HL-60/S4 treated with phorbol 12-myristate 13-acetate at 8.2 ng/mL for 4 days and 3 days (cell line): ENCODE measurements around the gene AFAP1.

Experiments
- in situ Hi-C: fragments of 300-500 bp; cut with MboI; formaldehyde crosslinking; loops from 2 replicates; pipeline ENCODE4 v1.15.0; 2022; ENCODE audit warnings: low sequenced_read_pairs

The AFAP1 gene

DNA sequence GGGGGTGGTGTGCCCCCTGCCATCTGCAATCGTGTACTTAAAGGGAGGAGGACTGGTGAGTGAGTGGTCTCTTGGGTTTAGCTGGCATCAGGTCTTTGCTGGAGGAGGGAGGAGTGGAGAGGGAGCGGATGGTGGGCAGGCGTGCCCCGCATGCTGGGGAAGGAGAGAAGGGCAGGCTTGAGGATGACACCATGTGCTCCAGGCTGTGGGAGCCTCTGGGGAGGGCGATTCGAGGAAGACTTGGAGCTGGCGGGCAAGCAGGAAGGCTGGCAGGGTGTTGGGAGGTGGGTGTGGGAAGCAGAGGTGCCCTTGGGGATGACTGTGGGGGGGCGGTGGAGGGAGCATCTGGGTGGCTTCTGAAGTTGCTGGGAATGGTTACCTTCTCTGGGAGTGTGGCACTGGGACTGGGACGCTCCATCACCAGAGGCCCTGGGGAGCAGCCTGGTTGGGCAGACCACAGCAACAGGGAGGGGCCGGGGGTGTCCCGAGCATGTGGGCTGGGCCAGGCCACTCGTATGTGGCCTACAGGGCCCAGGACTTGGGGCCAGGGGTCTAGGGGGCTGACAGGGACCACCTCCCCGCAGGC is 30.8 kb upstream of the AFAP1 start:
- in situ Hi-C loops: no loop called here

DNA sequence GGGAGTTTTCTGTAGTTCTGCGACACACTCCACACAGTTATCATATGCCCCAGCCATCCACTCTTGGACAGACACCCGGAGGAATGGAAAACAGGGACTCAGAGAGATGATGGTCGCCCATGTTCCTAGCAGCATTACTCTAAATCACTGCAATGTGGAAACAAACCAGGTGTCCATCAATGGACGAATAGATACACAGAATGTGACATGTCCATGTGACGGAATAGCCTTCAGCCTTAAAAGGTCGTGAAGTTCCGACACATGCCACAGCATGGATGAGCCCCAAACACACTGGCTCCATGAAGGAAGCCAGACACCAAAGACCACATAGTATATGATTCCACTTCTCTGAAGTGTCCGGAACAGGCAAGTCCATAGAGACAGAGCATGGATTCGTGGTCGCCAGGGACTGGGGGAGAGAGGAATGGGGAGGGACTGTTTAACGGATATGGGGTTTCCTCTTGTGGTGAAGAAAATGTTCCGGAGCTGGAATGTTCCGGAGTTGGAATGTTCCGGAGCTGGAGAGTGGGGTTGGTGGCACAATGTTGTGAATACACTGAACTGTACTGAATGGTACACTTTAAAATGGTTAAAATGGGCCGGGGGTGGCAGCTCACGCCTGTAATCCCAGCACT is 28.7 kb upstream of the AFAP1 start:
- in situ Hi-C loops: no loop called here

DNA sequence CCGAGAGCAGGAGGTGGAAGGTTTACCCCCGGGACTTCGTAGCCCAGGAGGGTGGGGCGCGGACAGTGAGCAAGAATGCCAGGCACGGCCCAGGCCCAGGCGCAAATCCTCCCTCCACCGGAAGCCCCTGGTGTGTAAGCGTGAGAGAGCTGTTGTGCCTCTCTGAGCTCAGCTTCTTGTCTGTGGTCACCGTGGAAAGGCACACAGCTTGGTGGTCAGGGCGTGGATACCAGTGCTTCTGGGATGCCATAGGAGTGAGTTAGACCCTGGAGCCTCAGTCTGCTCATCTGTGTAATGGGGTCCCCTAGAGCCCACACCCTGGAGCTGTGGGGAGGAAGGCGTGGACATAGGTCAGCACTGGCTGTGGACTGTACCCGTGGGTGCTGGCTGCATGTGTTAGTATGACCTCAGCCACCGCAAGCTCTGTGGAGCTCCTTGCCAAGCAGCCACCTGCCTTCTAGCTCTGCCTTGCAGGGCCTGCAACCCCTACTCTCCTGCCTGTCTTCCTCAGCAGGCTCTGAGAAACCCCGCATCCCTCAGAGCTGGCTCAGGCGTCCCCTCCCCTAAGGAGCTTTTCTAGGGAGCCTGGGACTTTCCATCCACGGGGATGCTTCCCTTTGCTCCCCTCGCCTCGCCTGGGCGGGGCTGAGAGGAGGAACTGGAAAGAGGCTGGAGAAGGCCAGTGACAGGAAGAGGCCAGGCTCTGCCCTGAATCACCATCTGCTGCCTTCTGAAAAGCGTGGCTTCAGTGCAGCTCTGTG is 28.0 kb upstream of the AFAP1 start:
- in situ Hi-C loops: no loop called here

DNA sequence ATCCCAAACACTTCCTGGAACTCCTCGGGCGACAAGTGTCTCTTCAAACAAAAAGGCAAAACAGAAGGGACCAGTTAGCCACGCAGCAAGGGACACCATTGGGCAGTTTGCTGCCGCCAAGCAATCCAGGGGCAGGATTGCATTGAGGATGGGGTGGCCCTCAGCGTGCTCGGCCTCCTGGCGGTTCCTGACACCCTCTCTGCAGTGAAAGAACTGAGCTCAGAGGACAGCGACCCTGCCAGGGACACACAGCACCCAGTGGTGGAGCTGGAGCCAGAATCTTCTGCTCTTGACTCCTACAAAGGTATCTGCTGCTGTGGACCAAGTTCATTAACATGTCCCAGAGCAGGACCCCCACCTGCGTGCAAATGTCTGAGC is 27.4 kb upstream of the AFAP1 start:
- in situ Hi-C loops: no loop called here

DNA sequence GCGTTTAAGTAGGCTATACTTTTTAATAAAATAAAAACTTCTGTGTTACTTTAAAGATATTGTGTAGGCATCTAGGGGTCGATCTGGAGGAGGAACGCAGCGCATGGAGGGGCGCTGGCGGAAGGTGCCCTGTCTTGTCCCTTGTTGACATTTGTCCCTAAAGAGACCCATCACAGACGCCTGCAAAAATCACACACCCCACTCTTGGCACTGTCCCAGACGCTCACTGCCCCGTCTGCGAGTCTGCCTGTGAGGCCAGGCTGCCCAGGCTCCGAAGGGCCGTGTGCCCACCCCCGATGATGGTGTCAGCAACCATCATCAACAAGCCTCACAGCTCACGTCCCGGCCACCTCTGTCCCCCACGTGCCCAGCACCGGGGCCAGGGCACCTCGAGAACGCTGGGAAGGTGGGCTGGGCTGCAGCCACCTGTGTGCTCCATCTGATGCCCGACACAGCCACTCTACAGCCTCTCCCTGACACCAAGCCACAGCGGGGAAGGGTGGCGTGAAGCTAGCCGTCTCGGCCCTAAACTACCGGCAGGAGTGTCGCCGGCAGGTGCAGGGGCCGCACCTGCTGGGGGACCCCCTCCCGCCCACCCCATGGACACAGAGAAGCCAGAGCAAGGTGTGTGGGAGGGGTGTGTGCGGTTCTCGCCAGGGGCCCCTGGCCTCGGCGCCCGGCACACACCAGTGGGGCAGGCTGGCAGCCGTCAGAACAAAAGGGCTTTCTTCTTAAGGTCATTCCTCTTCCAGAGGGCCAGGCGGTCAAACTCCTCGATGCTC is 26.8 kb upstream of the AFAP1 start:
- in situ Hi-C loops: no loop called here

DNA sequence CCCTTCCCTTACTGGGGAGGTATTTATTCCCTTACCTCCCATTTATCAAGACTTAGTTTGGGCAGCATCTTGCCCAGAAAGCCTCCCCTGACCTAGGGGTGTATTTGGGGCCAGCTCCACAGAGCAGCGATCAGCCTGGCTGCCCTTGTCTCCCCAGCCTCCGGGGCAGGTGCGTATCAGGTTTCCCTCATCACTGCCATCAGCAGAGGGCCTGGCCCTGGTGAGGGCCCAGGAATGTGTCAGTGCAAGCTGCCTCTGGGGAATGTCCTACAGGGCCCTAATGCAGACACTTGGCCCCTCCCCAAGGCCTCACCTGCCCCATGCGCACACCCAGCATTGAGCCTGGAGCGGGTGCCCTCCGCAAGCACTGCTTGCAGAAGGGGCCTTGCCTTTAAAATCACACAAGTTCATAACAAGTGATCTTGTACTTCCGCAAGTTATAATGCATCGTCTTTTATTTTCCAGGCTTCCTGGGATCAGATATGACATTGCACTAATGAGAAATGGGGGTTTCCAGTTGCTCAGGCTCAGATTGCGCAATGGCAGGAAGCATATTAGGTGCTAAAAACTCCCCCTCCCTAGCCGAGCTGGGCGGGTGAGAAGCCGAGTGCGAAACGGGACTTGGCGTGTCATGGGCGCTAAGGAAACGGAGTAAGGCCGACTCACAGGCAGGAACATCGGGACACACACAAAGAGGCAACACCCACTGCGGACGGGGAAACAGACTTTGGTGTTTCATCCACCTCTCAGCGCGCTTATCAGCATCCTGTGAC is 25.4 kb upstream of the AFAP1 start:
- in situ Hi-C loops: no loop called here

DNA sequence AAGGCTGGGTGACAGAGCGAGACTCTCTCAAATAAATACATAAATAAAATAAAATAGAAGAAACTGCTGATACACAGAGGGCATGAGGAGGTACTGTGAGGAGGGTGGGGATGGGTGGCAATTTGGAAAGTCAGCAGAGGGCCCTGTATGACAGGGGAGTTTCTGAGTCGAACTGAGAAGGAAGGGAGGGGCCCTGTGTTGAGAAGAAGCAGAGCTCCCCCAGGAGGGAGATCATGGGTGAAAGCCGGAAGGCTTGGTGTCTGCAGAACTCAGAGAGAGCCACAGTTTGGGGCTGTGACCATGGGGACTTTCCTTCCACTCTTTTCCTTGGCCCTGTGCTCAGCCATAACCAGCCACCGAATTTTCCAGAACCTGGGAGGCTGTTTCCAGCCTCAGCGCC is 24.8 kb upstream of the AFAP1 start:
- in situ Hi-C loops: no loop called here

DNA sequence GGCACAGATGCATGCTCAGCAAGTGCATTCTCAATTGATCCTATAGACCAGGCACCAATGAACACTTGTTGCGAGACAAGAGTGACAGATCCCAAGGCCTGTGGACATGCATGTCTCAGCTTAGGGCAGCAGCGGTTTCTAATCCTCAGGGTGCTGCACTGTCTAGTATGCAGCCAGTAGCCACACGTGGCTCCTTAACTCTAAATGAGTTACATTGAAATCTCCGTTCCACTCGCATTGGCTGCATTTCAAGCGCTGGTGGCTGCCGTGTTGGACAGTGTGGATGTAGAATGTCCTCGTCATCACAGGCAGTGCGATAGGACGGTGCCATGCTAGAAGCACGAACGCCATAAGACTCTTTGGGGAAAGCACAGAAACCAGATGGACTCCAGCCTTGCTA is 24.0 kb upstream of the AFAP1 start:
- in situ Hi-C loops: no loop called here

DNA sequence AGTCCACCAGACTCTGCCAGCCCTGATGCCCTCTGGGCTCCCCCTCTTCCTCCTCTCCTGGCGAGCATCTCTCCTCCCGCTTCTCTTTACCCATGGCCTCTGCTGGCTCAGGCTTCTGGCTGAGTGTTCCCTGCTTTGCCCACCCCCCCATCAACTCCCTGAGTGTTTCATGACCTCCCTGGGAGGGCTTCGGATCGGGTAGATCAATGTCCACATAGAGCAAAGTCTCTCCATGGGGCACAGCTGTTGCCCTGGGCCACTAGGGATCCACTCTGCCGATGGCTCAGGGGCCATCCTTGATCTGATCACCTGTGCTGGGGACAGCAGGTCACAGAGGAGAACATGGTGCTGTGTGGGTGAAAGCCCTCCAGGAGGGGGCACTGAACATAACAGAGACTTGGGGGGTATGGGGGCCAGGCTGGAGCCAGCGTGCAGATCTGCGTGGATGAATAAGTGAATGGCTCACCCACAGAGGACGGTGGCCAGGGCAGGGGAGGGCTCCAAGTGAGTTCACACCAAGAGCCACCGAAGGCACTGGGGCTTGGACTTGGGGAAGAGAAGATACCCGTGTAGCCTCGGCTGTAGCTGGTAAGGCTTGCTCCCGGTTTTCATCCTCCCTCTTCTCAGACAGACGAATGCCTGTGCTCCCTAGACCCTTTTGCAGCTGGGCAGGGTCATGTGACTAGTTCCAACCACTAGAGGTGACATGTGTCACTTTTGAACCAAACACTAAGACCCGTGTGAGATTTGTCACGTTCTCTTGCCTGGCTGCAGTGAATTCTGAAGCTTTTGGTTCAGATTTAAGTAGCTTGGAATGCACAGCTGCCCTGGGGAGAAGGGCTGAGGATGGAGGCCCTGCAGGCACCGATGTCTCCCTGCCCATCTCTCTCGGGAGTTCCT is 23.2 kb upstream of the AFAP1 start:
- in situ Hi-C loops: no loop called here

DNA sequence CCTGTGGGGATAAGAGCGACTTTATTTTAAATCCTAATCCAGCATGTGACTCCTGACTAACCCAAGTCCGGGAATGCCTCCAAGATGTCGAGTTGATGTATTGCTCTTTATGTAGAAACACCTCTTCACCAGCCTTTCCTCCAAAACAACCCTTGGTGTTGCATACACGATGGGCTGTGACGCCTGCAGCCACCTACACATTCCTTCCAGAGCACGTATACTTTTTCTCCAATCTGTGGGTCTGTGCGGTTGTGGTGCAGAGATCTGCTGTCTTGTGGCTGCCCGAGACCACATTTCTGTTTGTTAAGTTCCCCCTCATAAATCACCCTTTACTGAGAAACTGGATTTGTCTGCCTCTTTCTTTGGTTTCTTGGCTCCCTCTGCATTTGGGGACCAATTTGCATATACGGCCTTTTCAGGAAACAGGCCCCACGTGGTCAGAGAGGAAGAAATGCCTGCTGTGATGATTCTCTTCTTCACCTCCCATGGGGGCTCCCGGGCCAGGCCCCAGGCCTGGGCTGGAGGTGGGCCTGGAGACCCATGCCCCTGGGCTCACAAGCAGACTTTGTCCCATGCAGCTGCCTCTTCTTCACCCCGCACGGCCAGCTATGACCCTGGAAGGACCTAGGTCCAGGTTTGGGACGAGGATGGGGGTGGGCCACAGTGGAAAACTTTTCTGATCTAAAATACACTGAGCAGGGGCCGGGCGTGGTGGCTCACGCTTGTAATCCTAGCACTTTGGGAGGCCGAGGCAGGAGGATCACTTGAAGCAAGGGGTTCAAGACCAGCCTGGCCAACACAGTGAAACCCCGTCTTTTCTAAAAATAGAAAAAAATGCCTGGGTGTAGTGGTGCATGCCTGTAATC is 21.4 kb upstream of the AFAP1 start:
- in situ Hi-C loops: no loop called here

DNA sequence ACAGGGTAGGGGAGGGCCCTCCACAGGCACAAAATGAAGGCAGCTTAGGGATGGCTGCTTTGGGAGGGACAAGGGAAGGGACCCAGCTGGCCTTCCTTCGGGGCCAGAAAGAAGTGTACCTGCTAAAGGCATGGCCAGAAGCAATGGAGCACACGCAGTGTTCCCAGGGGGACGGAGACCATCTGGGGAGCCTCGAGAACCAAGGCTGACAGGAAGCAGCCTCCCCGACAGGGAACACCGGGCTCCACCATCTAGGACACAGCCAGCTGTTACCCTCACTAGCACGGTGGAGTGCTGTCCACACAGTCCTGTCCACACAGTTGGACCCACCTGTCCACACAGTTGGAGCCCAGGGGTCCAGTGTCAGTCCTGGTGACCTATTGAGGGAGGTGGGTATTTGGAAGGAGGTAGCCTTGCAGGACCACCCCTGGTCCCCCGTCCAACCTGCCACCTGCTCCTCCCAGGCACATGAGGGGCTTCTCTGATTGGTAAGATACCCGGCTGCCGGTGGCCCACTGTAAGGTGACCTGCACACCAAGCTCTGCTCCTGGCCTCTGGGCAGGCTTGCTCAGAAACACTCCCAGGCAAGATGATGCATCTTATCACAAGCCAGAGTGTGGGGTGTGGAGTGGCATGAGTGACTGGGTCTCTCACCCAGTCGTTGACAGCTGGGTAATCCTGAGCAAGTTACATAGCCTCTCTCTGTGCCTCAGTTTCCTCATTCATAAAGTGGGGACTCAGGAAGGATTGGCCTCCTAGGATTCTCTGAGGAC is 20.5 kb upstream of the AFAP1 start:
- in situ Hi-C loops: no loop called here

DNA sequence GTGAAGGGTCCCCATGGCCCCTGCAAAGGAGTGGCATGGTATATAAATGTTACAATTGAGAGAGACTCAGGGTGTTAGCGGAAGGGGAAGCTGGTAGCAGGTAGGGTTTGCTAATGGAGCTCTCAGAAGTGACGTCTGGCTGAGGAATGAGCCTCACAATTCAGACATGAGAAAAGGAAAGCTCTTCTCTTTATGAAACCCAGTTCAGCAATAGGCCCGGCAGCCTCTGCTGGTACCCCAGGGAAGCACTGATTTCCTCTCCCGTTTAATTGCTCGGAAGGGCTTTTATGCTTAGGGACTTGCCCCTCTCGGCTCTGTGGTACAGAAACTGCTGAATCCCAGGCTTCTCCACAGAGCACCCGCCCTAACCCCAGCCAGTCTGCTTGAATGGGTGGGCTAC is 19.4 kb upstream of the AFAP1 start:
- in situ Hi-C loops: no loop called here

DNA sequence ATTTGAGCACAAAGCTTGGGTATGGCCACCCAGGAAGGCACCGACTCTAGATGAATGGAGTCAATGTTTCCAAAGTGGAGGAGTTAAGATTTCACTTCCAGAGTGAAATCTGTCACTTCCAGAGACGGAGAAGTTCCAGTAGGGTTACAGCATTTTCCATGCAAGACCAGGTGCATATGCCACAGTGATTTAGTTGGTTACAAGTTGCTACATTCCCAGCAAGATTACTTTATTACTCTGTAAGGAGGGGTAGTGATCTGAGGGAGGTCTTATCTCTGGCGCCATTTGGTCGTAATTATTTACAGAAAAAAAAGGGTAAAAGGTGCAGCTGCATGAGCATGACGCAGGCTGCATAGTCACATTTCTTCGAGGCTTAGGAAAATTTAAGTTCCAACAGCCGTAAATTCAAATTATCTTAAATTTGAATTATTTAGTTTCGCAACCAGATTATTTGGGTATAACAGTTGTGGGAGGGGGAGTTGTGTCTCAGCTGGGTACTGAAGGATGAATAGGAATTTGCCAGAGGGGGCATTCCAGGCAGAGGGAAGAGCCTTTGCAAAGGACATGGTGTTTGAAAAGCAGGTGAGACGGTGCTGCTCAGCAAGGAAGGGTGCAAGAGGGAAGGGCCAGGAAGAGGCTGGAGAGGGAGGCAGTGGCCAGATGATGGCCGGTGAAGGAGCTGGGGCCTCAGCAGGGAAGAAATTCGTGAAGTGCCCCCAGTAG is 17.4 kb upstream of the AFAP1 start:
- in situ Hi-C loops: no loop called here

DNA sequence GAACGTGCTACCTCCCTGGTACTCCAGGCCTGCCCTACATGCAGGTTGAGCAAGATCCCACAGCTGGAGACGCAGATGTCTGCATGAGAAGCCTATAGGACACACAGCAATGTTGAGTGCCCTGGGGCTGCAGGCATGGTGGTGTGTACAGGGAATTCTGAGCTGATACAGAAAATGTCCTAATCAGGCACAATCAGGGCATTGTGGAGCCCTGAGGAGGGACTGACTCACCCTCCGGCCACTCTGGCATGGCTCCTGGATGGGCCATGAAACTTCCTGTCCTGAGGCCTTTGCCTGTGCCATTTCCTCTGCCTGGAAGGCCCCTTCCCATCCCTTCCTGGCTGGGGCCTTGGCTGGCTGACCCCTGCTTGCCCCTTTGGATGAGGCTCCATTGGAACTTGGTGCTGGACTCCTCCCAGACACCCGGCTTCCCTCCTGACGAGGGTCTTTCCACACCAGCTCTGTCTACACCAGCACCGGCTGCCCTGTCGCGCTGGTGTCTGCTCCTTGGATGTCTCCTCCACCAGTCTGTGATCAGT is 16.7 kb upstream of the AFAP1 start:
- in situ Hi-C loops: no loop called here

DNA sequence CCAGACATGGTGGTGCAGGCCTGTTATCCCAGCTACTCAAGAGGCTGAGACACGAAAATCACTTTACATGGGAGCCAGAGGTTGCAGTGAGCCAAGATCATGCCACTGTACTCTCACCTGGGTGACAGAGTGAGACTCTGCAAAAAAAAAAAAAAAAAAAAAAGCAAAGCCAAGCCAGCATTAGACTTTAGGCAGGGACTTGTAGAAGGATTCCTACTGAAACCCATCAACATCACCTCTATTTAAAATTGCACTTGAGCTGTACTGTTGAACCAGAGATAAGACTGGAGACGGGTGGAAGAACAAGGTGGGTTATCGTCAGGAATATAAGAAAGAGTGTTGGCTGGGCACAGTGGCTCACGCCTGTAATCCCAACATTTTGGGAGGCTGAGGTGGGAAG is 15.7 kb upstream of the AFAP1 start:
- in situ Hi-C loops: no loop called here

DNA sequence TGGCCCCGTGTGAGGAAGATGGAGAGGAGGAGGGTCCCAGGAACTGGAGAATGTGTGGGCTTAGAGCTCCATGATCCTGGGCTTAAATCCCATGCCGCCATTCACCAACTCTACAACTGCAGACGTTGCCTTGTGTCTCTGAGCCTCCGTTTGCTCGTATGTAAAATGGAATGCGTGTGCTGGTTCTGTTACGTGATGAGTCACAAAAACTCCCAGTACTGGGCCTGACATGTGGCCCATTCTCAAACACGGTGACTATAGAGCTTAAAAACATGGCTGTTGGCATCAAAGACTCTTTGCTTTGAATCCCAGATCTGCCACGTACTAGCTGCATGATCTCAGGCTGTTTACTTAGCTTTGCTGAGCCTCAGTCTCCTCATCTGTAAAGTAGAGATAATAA is 13.0 kb upstream of the AFAP1 start:
- in situ Hi-C loops: no loop called here
